ENCODE results near the gene CFAP65. TPM values are rescaled to one million over a fixed set of nuclear protein-coding genes. Genes with fewer than 3 reads are reported as not detected.
A peak's percentile ranks its signal among the peaks of the same experiment; 100 is the strongest.

The CFAP65 gene
- total and polyA plus RNA-seq, 2 of the 13 experiments (the other 11 are each of a cell fraction or from before 2014, with no cell fraction given) = 0.05 TPM; not detected in 1

DNA sequence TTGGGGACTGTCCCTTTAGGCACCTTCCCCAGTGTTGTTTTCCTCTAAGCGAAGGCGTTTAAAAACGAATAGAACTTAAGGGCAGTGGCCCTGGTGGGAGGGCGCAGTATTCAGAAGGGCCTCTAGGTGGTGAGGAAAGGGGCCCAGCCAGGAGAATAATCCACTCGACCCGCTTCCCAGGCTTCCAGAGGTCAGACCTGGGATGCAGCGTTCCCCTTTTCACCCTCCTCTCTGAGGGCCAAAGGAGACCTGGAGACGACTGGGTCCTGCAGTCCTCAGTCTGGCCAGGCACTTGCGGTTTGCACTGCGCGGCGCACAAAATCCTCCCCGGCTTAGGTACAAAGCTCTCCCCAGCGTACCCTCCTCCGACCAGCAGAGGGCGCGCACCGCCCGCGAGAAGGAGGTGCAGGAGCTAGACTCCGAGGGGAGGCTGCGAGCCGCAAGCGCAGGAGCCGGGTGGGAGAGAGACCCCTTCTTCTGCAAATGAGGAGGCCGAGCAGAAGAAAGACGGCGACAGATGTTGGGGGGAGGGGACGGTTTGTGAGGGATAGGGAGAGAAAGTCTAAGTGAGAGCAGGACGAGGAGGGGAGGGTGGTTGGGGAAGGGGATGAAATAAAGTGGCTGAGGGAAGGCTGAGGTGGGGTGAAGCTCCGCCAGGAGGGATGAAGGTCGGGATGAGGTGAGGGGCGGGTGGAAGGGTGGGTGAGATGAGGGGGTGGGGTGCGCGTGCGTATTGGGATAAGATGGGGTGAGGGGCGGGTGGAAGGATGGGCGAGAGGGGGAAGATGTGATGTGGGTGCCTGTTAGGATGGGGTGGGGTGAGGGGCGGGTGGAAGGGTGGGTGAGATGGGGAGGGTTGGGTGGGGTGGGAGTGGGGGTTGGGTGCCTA, 61.2 kb downstream of the CFAP65 start (continued):
- TF ChIP-seq, protein P1, sequence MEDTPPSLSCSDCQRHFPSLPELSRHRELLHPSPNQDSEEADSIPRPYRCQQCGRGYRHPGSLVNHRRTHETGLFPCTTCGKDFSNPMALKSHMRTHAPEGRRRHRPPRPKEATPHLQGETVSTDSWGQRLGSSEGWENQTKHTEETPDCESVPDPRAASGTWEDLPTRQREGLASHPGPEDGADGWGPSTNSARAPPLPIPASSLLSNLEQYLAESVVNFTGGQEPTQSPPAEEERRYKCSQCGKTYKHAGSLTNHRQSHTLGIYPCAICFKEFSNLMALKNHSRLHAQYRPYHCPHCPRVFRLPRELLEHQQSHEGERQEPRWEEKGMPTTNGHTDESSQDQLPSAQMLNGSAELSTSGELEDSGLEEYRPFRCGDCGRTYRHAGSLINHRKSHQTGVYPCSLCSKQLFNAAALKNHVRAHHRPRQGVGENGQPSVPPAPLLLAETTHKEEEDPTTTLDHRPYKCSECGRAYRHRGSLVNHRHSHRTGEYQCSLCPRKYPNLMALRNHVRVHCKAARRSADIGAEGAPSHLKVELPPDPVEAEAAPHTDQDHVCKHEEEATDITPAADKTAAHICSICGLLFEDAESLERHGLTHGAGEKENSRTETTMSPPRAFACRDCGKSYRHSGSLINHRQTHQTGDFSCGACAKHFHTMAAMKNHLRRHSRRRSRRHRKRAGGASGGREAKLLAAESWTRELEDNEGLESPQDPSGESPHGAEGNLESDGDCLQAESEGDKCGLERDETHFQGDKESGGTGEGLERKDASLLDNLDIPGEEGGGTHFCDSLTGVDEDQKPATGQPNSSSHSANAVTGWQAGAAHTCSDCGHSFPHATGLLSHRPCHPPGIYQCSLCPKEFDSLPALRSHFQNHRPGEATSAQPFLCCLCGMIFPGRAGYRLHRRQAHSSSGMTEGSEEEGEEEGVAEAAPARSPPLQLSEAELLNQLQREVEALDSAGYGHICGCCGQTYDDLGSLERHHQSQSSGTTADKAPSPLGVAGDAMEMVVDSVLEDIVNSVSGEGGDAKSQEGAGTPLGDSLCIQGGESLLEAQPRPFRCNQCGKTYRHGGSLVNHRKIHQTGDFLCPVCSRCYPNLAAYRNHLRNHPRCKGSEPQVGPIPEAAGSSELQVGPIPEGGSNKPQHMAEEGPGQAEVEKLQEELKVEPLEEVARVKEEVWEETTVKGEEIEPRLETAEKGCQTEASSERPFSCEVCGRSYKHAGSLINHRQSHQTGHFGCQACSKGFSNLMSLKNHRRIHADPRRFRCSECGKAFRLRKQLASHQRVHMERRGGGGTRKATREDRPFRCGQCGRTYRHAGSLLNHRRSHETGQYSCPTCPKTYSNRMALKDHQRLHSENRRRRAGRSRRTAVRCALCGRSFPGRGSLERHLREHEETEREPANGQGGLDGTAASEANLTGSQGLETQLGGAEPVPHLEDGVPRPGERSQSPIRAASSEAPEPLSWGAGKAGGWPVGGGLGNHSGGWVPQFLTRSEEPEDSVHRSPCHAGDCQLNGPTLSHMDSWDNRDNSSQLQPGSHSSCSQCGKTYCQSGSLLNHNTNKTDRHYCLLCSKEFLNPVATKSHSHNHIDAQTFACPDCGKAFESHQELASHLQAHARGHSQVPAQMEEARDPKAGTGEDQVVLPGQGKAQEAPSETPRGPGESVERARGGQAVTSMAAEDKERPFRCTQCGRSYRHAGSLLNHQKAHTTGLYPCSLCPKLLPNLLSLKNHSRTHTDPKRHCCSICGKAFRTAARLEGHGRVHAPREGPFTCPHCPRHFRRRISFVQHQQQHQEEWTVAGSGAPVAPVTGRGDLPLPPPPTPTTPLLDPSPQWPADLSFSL (CRISPR knock-in tag; IDR thresholded peaks at IDR 0.05) = no peak
- TF ChIP-seq, protein P2, sequence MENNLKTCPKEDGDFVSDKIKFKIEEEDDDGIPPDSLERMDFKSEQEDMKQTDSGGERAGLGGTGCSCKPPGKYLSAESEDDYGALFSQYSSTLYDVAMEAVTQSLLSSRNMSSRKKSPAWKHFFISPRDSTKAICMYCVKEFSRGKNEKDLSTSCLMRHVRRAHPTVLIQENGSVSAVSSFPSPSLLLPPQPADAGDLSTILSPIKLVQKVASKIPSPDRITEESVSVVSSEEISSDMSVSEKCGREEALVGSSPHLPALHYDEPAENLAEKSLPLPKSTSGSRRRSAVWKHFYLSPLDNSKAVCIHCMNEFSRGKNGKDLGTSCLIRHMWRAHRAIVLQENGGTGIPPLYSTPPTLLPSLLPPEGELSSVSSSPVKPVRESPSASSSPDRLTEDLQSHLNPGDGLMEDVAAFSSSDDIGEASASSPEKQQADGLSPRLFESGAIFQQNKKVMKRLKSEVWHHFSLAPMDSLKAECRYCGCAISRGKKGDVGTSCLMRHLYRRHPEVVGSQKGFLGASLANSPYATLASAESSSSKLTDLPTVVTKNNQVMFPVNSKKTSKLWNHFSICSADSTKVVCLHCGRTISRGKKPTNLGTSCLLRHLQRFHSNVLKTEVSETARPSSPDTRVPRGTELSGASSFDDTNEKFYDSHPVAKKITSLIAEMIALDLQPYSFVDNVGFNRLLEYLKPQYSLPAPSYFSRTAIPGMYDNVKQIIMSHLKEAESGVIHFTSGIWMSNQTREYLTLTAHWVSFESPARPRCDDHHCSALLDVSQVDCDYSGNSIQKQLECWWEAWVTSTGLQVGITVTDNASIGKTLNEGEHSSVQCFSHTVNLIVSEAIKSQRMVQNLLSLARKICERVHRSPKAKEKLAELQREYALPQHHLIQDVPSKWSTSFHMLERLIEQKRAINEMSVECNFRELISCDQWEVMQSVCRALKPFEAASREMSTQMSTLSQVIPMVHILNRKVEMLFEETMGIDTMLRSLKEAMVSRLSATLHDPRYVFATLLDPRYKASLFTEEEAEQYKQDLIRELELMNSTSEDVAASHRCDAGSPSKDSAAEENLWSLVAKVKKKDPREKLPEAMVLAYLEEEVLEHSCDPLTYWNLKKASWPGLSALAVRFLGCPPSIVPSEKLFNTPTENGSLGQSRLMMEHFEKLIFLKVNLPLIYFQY (CRISPR knock-in tag; IDR thresholded peaks at IDR 0.05; ENCODE audit: borderline replicate concordance) = no peak
- TF ChIP-seq PCBP1 (IDR thresholded peaks at IDR 0.05; ENCODE audit: borderline replicate concordance, low read depth, low read length) (no peak), JARID2 (CRISPR knock-in tag; IDR thresholded peaks at IDR 0.05; ENCODE audit: insufficient replicate concordance) (peak; percentile 76), ZNF7 (CRISPR knock-in tag; IDR thresholded peaks at IDR 0.05) (no peak), RBFOX2 (IDR thresholded peaks at IDR 0.05; ENCODE audit: low read depth, low read length) (no peak), RFX1 (IDR thresholded peaks at IDR 0.05) (no peak), SAP130 (CRISPR knock-in tag; IDR thresholded peaks at IDR 0.05; ENCODE audit: low read depth) (peak; percentile 31; the same call in 1 of the 2 replicates)
- TF ChIP-seq, protein P3, sequence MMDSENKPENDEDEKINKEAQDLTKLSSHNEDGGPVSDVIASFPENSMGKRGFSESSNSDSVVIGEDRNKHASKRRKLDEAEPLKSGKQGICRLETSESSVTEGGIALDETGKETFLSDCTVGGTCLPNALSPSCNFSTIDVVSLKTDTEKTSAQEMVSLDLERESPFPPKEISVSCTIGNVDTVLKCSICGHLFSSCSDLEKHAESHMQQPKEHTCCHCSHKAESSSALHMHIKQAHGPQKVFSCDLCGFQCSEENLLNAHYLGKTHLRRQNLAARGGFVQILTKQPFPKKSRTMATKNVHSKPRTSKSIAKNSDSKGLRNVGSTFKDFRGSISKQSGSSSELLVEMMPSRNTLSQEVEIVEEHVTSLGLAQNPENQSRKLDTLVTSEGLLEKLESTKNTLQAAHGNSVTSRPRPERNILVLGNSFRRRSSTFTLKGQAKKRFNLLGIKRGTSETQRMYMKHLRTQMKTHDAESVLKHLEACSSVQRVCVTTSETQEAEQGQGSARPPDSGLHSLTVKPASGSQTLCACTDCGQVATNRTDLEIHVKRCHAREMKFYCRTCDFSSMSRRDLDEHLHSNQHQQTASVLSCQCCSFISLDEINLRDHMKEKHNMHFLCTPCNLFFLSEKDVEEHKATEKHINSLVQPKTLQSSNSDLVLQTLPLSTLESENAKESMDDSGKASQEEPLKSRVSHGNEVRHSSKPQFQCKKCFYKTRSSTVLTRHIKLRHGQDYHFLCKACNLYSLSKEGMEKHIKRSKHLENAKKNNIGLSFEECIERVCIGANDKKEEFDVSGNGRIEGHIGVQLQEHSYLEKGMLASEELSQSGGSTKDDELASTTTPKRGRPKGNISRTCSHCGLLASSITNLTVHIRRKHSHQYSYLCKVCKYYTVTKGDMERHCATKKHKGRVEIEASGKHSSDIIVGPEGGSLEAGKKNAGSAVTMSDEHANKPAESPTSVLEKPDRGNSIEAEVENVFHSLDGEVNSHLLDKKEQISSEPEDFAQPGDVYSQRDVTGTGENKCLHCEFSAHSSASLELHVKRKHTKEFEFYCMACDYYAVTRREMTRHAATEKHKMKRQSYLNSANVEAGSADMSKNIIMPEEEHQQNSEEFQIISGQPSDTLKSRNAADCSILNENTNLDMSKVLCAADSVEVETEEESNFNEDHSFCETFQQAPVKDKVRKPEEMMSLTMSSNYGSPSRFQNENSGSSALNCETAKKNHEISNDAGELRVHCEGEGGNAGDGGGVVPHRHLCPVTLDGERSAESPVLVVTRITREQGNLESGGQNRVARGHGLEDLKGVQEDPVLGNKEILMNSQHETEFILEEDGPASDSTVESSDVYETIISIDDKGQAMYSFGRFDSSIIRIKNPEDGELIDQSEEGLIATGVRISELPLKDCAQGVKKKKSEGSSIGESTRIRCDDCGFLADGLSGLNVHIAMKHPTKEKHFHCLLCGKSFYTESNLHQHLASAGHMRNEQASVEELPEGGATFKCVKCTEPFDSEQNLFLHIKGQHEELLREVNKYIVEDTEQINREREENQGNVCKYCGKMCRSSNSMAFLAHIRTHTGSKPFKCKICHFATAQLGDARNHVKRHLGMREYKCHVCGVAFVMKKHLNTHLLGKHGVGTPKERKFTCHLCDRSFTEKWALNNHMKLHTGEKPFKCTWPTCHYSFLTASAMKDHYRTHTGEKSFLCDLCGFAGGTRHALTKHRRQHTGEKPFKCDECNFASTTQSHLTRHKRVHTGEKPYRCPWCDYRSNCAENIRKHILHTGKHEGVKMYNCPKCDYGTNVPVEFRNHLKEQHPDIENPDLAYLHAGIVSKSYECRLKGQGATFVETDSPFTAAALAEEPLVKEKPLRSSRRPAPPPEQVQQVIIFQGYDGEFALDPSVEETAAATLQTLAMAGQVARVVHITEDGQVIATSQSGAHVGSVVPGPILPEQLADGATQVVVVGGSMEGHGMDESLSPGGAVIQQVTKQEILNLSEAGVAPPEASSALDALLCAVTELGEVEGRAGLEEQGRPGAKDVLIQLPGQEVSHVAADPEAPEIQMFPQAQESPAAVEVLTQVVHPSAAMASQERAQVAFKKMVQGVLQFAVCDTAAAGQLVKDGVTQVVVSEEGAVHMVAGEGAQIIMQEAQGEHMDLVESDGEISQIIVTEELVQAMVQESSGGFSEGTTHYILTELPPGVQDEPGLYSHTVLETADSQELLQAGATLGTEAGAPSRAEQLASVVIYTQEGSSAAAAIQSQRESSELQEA (CRISPR knock-in tag; IDR thresholded peaks at IDR 0.05; ENCODE audit: not compliant biosample characterization) = peak; percentile 70

All from HepG2 (cell line).